ENCODE data around the gene SRPK1. TPM values are rescaled to one million over a fixed set of nuclear protein-coding genes. Genes with fewer than 3 reads are reported as not detected.

The SRPK1 gene
- total RNA-seq, 4 donors from 2014 or later, result 38.2 to 104 (median 56.7) TPM

DNA sequence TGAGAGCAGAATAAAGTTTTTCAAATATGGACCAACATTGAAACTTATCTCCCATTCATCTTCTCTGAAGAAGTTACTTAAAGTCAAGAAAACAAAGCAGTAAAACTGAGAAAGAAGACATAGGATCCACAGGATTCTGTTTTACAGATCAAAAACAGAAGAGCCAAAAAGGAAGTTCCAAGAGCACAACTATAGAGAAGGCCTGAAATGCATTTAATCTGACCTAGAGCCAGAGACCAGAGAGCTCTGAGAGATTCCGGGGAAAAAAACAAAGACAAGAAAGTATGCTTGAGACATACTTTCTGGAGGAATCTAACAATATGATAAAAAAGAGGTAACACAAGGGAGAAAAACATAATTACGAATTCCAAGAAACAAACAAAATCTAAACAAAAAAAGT is 26.1 kb downstream of the SRPK1 start:
- no peaks in the 10 kb centered on the region for H3K9me3 ChIP-seq

DNA sequence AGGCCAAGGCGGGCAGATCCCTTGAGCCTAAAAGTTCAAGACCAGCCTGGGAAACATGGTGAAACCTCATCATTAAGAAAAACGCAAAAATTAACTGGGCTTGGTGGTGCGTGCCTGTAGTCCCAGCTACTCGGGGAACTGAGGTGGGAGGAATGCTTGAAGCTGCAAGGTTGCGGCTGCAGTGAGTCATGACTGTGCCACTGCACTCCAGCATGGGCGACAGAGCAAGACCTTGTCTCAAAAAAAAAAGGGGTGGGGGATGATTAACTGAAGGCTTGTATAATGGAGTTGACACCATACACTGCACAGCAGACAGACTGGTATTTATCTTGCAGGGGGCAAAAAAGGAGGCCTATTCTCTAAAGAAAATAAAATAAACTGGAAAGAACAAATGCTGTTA is 27.7 kb downstream of the SRPK1 start:
- in situ Hi-C loops (cut with MboI; ENCODE audit: low sequenced_read_pairs in 4 of 4), result no loop called here
- Histone ChIP-seq H3K36me3 (peaks cover 0 to 6% of the 10 kb centered on the region in 2 donors), H3K27me3 (no peaks in the 10 kb centered on the region), H3K27ac (no peak overlapping the region), H3K4me3 (no peak overlapping the region), H3K9me3 (no peaks in the 10 kb centered on the region), H3K4me1 (no peaks in the 10 kb centered on the region)
- intact Hi-C loops (cut with DNase I; ENCODE audit: low total_unique reads), result no loop called here
- DNase-seq (no peak), ATAC-seq (no peak)
- TF ChIP-seq POLR2A (IDR thresholded peaks at IDR 0.05), result no peak
- TF ChIP-seq, protein P1, sequence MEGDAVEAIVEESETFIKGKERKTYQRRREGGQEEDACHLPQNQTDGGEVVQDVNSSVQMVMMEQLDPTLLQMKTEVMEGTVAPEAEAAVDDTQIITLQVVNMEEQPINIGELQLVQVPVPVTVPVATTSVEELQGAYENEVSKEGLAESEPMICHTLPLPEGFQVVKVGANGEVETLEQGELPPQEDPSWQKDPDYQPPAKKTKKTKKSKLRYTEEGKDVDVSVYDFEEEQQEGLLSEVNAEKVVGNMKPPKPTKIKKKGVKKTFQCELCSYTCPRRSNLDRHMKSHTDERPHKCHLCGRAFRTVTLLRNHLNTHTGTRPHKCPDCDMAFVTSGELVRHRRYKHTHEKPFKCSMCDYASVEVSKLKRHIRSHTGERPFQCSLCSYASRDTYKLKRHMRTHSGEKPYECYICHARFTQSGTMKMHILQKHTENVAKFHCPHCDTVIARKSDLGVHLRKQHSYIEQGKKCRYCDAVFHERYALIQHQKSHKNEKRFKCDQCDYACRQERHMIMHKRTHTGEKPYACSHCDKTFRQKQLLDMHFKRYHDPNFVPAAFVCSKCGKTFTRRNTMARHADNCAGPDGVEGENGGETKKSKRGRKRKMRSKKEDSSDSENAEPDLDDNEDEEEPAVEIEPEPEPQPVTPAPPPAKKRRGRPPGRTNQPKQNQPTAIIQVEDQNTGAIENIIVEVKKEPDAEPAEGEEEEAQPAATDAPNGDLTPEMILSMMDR (IDR thresholded peaks at IDR 0.05 in 4 of 5, conservative IDR thresholded peaks at IDR 0.05 in 1 of 5), result no peak

More for the DNA sequence above, 26.1 kb downstream of the SRPK1 start:
- intact Hi-C loops (cut with DNase I; ENCODE audit: low total_unique reads) (no loop called here), in situ Hi-C loops (cut with MboI; ENCODE audit: low sequenced_read_pairs in 4 of 4) (no loop called here)
- Histone ChIP-seq H3K36me3 (no peaks in the 10 kb centered on the region), H3K4me3 (no peak overlapping the region), H3K27ac (no peak overlapping the region), H3K4me1 (no peaks in the 10 kb centered on the region), H3K27me3 (no peaks in the 10 kb centered on the region)
- no peak for DNase-seq
- no peak for ATAC-seq
- TF ChIP-seq, protein P1 (IDR thresholded peaks at IDR 0.05 in 4 of 5, conservative IDR thresholded peaks at IDR 0.05 in 1 of 5), result no peak
- TF ChIP-seq POLR2A (IDR thresholded peaks at IDR 0.05), result no peak

DNA sequence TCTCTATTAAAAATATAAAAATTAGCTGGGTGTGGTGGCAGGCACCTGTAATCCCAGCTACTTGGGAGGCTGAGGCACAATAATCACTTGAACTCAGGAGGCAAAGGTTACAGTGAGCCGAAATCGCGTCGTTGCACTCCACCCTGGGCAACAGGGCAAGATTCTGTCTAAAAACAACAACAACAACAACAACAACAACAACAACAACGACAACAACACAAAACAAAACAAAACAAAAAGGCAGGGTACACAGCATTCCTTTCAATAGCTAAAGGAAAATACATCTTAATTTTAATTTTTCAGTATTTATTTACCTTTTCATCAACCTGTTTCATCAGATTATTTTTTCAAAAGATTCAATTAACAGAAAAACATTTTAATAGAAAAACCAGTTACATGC is 28.4 kb downstream of the SRPK1 start:
- Histone ChIP-seq H3K36me3 (peaks cover 0 to 14% of the 10 kb centered on the region in 2 donors), H3K9me3 (no peaks in the 10 kb centered on the region), H3K4me1 (no peaks in the 10 kb centered on the region), H3K27ac (no peak overlapping the region), H3K4me3 (no peak overlapping the region), H3K27me3 (no peaks in the 10 kb centered on the region)
- intact Hi-C loops (cut with DNase I; ENCODE audit: low total_unique reads), result no loop called here
- DNase-seq (no peak), ATAC-seq (no peak)
- TF ChIP-seq, protein P1 (IDR thresholded peaks at IDR 0.05 in 4 of 5, conservative IDR thresholded peaks at IDR 0.05 in 1 of 5), result no peak
- no peak for TF ChIP-seq POLR2A (IDR thresholded peaks at IDR 0.05)
- in situ Hi-C loops (cut with MboI; ENCODE audit: low sequenced_read_pairs in 4 of 4), result no loop called here

DNA sequence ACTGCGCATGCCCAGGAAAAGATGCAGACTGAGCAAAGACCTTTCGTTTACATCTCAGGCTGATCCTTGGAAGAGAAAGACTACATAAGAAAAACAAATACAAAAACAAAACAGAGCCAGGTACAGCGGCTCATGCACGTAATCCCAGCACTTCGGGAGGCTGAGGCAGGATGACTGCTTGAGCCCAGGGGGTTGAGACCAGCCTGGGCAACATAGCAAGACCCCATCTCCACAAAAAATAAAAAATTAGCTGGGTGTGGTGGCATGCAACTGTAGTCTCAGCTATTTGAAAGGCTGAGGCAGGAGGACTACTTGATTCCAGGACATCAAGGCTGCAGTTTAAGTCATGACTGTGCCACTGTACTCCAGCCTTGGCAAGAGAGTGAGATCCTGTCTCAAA is 41.7 kb downstream of the SRPK1 start:
- H3K4me3 ChIP-seq, result no peak overlapping the region
- intact Hi-C loops (cut with DNase I; ENCODE audit: low total_unique reads) (no loop called here), in situ Hi-C loops (cut with MboI; ENCODE audit: low sequenced_read_pairs in 4 of 4) (no loop called here)
- peaks cover 0 to 6% (median 0%) of the 10 kb centered on the region in 3 donors for H3K9me3 ChIP-seq
- no peaks in the 10 kb centered on the region for H3K4me1 ChIP-seq
- no peak overlapping the region for H3K27ac ChIP-seq
- H3K36me3 ChIP-seq, result peaks cover 0 to 35% of the 10 kb centered on the region in 2 donors
- no peaks in the 10 kb centered on the region for H3K27me3 ChIP-seq
- no peak for DNase-seq
- TF ChIP-seq POLR2A (IDR thresholded peaks at IDR 0.05), result no peak
- TF ChIP-seq, protein P1 (IDR thresholded peaks at IDR 0.05 in 4 of 5, conservative IDR thresholded peaks at IDR 0.05 in 1 of 5), result no peak
- no peak for ATAC-seq

DNA sequence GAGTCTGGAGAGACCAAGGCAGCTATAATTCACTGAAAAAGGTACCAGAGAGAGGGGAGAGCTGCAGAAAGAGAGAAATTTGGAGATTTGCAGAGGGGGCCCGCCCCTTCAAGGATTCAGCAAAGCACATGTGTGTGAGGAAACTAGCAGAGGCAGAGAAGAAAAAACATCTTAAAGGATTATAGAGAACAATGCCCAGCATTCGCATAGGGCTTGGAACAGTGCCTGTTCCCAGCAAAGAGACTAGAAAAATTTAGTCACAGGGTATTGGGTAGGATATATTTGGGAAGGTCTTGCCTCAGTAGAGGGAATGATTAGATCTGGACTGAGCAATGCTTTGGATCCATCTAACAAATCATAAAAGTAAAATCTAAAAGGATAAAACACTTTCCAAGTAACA is 44.0 kb downstream of the SRPK1 start:
- Histone ChIP-seq H3K27me3 (no peaks in the 10 kb centered on the region), H3K4me3 (no peak overlapping the region), H3K9me3 (peaks cover 0 to 6% (median 0%) of the 10 kb centered on the region in 3 donors), H3K4me1 (no peaks in the 10 kb centered on the region), H3K27ac (no peak overlapping the region), H3K36me3 (peaks cover 0 to 22% of the 10 kb centered on the region in 2 donors)
- intact Hi-C loops (cut with DNase I; ENCODE audit: low total_unique reads), result no loop called here
- no peak for TF ChIP-seq POLR2A (IDR thresholded peaks at IDR 0.05)
- TF ChIP-seq, protein P1 (IDR thresholded peaks at IDR 0.05 in 4 of 5, conservative IDR thresholded peaks at IDR 0.05 in 1 of 5), result no peak
- ATAC-seq (no peak), DNase-seq (no peak)
- in situ Hi-C loops (cut with MboI; ENCODE audit: low sequenced_read_pairs in 4 of 4), result no loop called here

All from gastrocnemius medialis (tissue), 4 donors.